ENCODE data around the gene CUZD1. TPM values are rescaled to one million over a fixed set of nuclear protein-coding genes. Genes with fewer than 3 reads are reported as not detected.

Gene CUZD1, protein sequence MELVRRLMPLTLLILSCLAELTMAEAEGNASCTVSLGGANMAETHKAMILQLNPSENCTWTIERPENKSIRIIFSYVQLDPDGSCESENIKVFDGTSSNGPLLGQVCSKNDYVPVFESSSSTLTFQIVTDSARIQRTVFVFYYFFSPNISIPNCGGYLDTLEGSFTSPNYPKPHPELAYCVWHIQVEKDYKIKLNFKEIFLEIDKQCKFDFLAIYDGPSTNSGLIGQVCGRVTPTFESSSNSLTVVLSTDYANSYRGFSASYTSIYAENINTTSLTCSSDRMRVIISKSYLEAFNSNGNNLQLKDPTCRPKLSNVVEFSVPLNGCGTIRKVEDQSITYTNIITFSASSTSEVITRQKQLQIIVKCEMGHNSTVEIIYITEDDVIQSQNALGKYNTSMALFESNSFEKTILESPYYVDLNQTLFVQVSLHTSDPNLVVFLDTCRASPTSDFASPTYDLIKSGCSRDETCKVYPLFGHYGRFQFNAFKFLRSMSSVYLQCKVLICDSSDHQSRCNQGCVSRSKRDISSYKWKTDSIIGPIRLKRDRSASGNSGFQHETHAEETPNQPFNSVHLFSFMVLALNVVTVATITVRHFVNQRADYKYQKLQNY
- total RNA-seq (ENCODE audit: low replicate concordance) = 0.72 and 1.4 TPM in 2 replicates

DNA sequence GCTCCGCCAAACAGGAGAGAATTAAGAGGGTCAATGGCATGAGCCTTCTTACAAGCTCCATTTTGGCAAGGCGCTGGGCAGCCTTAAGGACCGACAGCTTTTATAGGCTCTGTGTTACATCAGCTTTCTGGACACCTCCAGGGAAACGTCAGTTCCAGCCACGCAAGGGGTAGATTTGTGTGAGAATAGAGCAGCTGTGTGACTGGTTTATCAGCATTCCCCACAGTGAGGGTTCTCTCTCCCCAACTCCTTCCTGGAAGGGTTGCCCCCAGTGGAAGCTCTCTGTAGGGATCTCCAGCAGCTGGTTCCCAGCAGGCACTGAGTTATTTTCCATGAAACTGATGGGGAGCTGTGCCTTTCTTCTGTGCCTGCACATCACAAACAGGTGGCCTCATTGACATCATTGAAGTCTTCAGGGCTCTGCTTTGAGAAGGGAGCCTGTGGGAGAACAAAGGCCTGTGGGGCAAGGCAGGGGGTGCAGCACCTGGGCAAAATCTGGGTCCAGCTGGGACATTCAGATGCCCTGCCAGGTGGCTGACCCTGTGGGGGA, at the start of gene CUZD1:
Gene CUZD1, minus strand, starts transcription at position 75 of the 550 bp plus-strand sequence. Its CDS starts 14 bp downstream, at position 61.
- TF ChIP-seq, protein P1, sequence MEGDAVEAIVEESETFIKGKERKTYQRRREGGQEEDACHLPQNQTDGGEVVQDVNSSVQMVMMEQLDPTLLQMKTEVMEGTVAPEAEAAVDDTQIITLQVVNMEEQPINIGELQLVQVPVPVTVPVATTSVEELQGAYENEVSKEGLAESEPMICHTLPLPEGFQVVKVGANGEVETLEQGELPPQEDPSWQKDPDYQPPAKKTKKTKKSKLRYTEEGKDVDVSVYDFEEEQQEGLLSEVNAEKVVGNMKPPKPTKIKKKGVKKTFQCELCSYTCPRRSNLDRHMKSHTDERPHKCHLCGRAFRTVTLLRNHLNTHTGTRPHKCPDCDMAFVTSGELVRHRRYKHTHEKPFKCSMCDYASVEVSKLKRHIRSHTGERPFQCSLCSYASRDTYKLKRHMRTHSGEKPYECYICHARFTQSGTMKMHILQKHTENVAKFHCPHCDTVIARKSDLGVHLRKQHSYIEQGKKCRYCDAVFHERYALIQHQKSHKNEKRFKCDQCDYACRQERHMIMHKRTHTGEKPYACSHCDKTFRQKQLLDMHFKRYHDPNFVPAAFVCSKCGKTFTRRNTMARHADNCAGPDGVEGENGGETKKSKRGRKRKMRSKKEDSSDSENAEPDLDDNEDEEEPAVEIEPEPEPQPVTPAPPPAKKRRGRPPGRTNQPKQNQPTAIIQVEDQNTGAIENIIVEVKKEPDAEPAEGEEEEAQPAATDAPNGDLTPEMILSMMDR (IDR thresholded peaks at IDR 0.05; ENCODE audit: insufficient read depth, low read length) = no peak
- DNase-seq (ENCODE audit: low read depth) = no peak

GRCh38 chr10:122894261-122894944, 48.7 kb upstream of the CUZD1 start:
- no peak for DNase-seq (ENCODE audit: low read depth)
- no peak overlapping the region for H3K4me3 ChIP-seq (ENCODE audit: low read depth, low read length)
- TF ChIP-seq, protein P1 (IDR thresholded peaks at IDR 0.05; ENCODE audit: insufficient read depth, low read length) = no peak

More for the DNA sequence above, at the start of gene CUZD1:
- no peak within 1 kb of the TSS for H3K4me3 ChIP-seq (ENCODE audit: low read depth, low read length)

DNA sequence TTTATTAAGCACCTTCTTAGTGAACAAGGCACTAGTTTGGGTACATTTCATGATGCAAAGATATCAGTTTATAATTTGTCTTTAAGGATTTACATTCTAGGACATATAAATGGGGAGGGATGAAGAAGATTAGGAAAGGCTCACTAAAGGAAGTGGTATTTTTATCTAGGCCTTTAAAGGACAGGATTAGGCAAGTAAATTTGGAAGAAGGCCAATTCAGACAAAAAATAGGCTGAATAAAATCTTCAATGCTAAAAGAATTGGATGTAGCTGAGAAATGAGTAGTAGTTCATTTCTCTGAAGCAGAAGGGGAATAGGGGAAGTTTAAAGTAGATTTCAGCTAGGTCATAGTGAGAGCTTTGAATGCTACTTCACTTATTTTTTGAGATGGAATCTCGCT, 38.5 kb upstream of the CUZD1 start:
- TF ChIP-seq, protein P1 (IDR thresholded peaks at IDR 0.05; ENCODE audit: insufficient read depth, low read length) = no peak
- no peak overlapping the region for H3K4me3 ChIP-seq (ENCODE audit: low read depth, low read length)
- DNase-seq (ENCODE audit: low read depth) = no peak

DNA sequence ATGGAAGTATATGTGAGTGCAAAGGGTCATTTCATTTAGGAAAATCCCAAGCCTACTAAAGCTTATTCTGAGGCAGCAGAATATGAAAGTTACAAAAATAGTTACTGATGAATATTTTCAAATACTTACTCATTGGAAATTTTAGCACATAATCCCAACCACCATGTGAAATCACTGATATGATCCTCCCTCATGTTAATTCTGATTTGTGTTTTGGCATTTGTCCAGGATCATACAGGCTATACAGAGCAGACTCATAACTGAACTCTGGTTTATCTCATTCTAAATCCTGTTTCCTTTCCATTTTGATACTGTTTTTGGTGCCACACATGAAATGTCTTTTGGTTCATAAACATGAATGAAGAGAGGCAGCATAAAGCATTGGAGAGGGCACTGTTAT, 37.1 kb upstream of the CUZD1 start:
- DNase-seq (ENCODE audit: low read depth) = no peak
- no peak overlapping the region for H3K4me3 ChIP-seq (ENCODE audit: low read depth, low read length)
- TF ChIP-seq, protein P1 (IDR thresholded peaks at IDR 0.05; ENCODE audit: insufficient read depth, low read length) = no peak

DNA sequence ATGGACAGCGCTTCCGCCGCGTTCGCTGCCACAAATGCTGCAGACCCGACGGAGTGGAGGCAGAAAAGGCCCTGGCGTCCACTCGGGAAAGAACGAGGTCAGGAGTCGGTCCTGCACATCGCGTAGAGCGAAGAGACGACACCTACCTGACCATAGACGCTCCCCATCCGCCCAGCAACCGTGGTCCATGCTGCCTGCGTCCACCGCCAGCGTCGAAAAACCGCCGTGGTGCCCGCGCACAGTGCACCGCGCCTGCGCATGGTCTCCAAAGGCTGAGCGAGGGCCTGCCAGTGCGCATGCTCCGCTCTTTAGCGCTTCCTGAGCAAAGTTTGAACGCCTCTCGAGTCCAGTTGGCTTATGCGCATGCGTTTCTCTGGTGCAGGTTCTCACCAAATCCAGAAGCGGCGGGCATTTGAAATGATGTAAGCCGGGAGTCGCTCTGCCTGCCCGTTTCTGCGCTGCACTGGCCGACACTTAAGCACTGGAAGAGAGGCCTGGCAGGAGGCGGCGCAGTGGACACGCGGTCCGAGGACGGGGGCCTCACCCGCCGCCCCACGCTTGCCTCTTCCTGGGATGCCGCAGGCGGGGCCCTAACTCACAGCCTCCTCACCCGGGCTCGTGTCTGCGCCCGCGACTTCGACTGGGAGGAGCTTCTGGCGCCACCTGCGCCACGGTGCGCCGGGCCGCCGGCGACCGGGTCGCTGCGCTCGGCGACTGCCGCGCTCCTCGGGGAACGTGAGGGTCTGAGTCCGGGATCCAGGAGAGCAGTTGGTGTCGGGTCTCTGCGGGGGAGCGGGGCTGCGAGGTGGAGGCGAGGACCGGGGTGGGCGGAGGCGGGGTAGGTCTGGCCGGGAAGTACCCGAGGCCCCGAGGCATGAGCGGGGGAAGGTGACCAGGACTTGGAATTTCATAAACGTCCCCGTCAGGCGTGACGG, 33.9 kb upstream of the CUZD1 start, which contains the start of gene FAM24B:
Gene FAM24B, minus strand, starts transcription at position 243 of the 935 bp plus-strand sequence. CDS start 29,066 bp downstream, outside the sequence.
- TF ChIP-seq, protein P1 (IDR thresholded peaks at IDR 0.05; ENCODE audit: insufficient read depth, low read length) = no peak
- H3K4me3 ChIP-seq (ENCODE audit: low read depth, low read length) = peak within 1 kb of the TSS; percentile 82
- peak; percentile 99 for DNase-seq (ENCODE audit: low read depth)

Measured in fibroblast of the aortic adventitia (primary cell).